Nephron progenitor cell (in vitro differentiated cells): ENCODE data around the gene GNS.

Experiments used
- DNase-seq: peaks from one replicate; pipeline ENCODE4 v3.0.0; 2021
- H3K27ac Mint-ChIP-seq: 2 replicates; pipeline ENCODE4 v1.8.0; 2021; ENCODE audit warnings: mild to moderate bottlenecking, moderate library complexity, mixed read lengths
- H3K27me3 Mint-ChIP-seq: 2 replicates; pipeline ENCODE4 v1.8.0; 2021; ENCODE audit warnings: mild to moderate bottlenecking, low read depth, mixed read lengths; ENCODE audit not compliant: poor library complexity
- H3K36me3 Mint-ChIP-seq: 2 replicates; pipeline ENCODE4 v1.8.0; 2021; ENCODE audit warnings: low read depth, mixed read lengths
- H3K4me1 Mint-ChIP-seq: 2 replicates; pipeline ENCODE4 v1.8.0; 2021; ENCODE audit warnings: mixed read lengths
- H3K4me3 Mint-ChIP-seq: 2 replicates; pipeline ENCODE4 v1.8.0; 2021; ENCODE audit warnings: mild to moderate bottlenecking, moderate library complexity, mixed read lengths
- H3K9me3 Mint-ChIP-seq: 2 replicates; pipeline ENCODE4 v1.8.0; 2021; ENCODE audit warnings: mild to moderate bottlenecking, moderate library complexity, mixed read lengths
- CTCF ChIP-seq: fragments of 200-600 bp; sonication (generic); IDR thresholded peaks from 2 replicates; pipeline ENCODE4 v1.5.0; 2021; ENCODE audit warnings: antibody characterized with exemption

The GNS gene

GRCh38 chr12:64679487-64680001 lies 79.7 kb downstream of the GNS start:
- TF ChIP-seq CTCF = no peak
- Mint-ChIP-seq H3K36me3 (peaks cover 14% of the 10 kb centered on the region), H3K4me1 (peaks cover 65% of the 10 kb centered on the region), H3K27me3 (no peaks in the 10 kb centered on the region), H3K9me3 (no peaks in the 10 kb centered on the region), H3K27ac (peak overlapping the region; percentile 21), H3K4me3 (no peak overlapping the region)
- no peak for DNase-seq

- Mint-ChIP-seq H3K36me3 (peaks cover 9% of the 10 kb centered on the region), H3K4me3 (no peak overlapping the region), H3K9me3 (no peaks in the 10 kb centered on the region), H3K4me1 (peaks cover 65% of the 10 kb centered on the region), H3K27me3 (no peaks in the 10 kb centered on the region), H3K27ac (no peak overlapping the region)
- DNase-seq = no peak
- TF ChIP-seq CTCF = no peak
Measured at GRCh38 chr12:64678835-64679234, 80.4 kb downstream of the GNS start.

- no peak overlapping the region for H3K27ac Mint-ChIP-seq
- no peaks in the 10 kb centered on the region for H3K27me3 Mint-ChIP-seq
- H3K9me3 Mint-ChIP-seq = no peaks in the 10 kb centered on the region
- TF ChIP-seq CTCF = no peak
- H3K4me3 Mint-ChIP-seq = no peak overlapping the region
- no peak for DNase-seq
- peaks cover 65% of the 10 kb centered on the region for H3K4me1 Mint-ChIP-seq
- peaks cover 5% of the 10 kb centered on the region for H3K36me3 Mint-ChIP-seq
Measured at GRCh38 chr12:64678248-64678647, 81.0 kb downstream of the GNS start.

- no peak for TF ChIP-seq CTCF
- Mint-ChIP-seq H3K36me3 (no peaks in the 10 kb centered on the region), H3K27ac (peak overlapping the region; percentile 51), H3K27me3 (no peaks in the 10 kb centered on the region), H3K4me1 (peaks cover 63% of the 10 kb centered on the region), H3K4me3 (no peak overlapping the region), H3K9me3 (no peaks in the 10 kb centered on the region)
- DNase-seq = no peak
Measured at GRCh38 chr12:64675795-64676194, 83.4 kb downstream of the GNS start.

GRCh38 chr12:64674367-64674922 lies 84.8 kb downstream of the GNS start:
- Mint-ChIP-seq H3K4me1 (peaks cover 68% of the 10 kb centered on the region), H3K36me3 (no peaks in the 10 kb centered on the region), H3K27ac (peak overlapping the region; percentile 72)

More at GRCh38 chr12:64674367-64674922, 84.8 kb downstream of the GNS start:
- H3K9me3 Mint-ChIP-seq = no peaks in the 10 kb centered on the region
- no peak for TF ChIP-seq CTCF
- DNase-seq = no peak
- H3K4me3 Mint-ChIP-seq = no peak overlapping the region
- H3K27me3 Mint-ChIP-seq = peaks cover 6% of the 10 kb centered on the region
